Prostate gland (tissue), 2 donors: ENCODE data around the gene TMEM107. TPM values are rescaled to one million over a fixed set of nuclear protein-coding genes. Genes with fewer than 3 reads are reported as not detected.
A peak's percentile ranks its signal among the peaks of the same experiment; 100 is the strongest.

Experiments used
- DNase-seq: peaks from one replicate; pipeline ENCODE4 v3.0.0-alpha.2; 2019; ENCODE audit warnings: low spot score
- H3K27ac ChIP-seq, 2 donors: fragments of 200-600 bp; sonication (generic); 2 replicates each; pipeline ENCODE4 v1.5.1; 2017 to 2019
- H3K27me3 ChIP-seq: fragments of 200-600 bp; sonication (generic); replicated peaks from 2 replicates; pipeline ENCODE4 v1.5.1; 2019; ENCODE audit not compliant: insufficient read depth
- H3K36me3 ChIP-seq, 2 donors: fragments of 200-600 bp; sonication (generic); 1 replicate in 1 of 2; 2 replicates in 1 of 2; pipeline versions ENCODE4 v1.5.1 to v1.8.1; 2017 to 2019
- H3K4me1 ChIP-seq: fragments of 200-600 bp; sonication (generic); replicated peaks from 2 replicates; pipeline ENCODE4 v1.5.1; 2019
- H3K4me3 ChIP-seq, 2 donors: fragments of 200-600 bp; sonication (generic); 2 replicates each; pipeline ENCODE4 v1.5.1; 2017 to 2019
- H3K9me3 ChIP-seq: fragments of 200-600 bp; sonication (generic); 2 replicates; pipeline ENCODE4 v1.5.1; 2017
- POLR2A ChIP-seq: fragments of 450-650 bp; IDR thresholded peaks from one replicate; pipeline ENCODE4 v1.6.1; 2016; ENCODE audit warnings: antibody characterized with exemption, mild to moderate bottlenecking
- POLR2AphosphoS5 ChIP-seq: sonication (generic); formaldehyde crosslinking; IDR thresholded peaks from one replicate; pipeline ENCODE4 v1.6.1; 2017; ENCODE audit warnings: antibody characterized with exemption
- WGBS: methylation state at CpG from one replicate; pipeline ENCODE4 v1.1.5; 2018; 5-methylcytosine and 5-hydroxymethylcytosine counted together
- intact Hi-C: fragments of 100-400 bp; cut with DNase I; formaldehyde crosslinking; loops from one replicate; pipeline ENCODE4 v1.14.2; 2022
- total RNA-seq, 2 donors: library from RNA; depleted of rRNA; stranded (reverse); fragments of >200 nt; gene quantifications; one replicate each; pipeline ENCODE4 v1.1.0, GENCODE V29; 2016
- TF ChIP-seq, protein P1 (sequence below), 4 experiments: fragments of 200-600 bp in 2 of 4; fragments of 450-650 bp in 2 of 4; sonication (generic) in 2 of 4; IDR thresholded peaks; 1 replicate in 3 of 4; 2 replicates in 1 of 4; pipeline ENCODE4 v1.5.1; 2016 to 2019; ENCODE audit warnings: antibody characterized with exemption in 4 of 4, mild to moderate bottlenecking in 2 of 4, moderate library complexity in 2 of 4

Gene TMEM107
- total RNA-seq, 2 donors from 2014 or later: 8.6 to 13.9 TPM

DNA sequence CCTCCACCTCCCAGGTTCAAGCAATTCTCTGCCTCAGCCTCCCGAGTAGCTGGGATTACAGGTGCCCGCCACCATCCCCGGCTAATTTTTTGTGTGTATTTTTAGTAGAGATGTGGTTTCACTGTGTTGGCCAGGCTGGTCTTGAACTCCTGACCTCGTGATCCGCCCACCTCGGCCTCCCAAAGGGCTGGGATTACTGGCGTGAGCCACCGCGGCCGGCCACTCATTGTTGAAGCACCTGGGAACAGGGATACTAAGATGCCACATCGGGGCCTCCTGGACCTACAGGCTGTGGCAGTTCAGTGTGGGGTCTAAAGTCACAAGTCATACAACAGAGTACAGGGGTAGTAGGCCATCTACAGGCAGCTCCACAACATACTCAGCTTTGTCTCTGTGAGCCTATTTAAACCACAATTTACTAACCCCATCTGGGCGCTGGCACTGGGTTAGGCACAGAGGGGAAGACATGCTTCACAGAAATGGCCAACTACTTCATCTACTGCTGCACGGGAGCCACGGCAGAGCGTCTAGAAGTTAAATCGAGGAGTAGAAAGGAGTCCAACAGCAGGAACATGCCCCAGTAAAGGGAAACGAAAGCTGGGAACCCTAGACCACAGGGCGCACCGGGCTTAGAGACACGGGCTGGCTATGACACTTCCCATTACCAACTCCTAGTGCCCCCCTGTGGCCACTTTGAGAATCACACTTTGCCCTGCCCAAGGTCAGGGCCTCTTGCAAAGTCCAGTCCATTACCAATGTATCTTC, 17.7 kb downstream of the TMEM107 start:
- H3K27ac ChIP-seq: peak overlapping the region; percentile 100
- no peak overlapping the region for H3K4me3 ChIP-seq
- intact Hi-C loops: loop anchor here (10.0 kb wide), 1 partner anchor 314 kb away; no protein-coding TSS in a partner anchor
- H3K36me3 ChIP-seq: peaks cover 0 to 8% of the 10 kb centered on the region in 2 donors
- 51% methylated on average over 20 of the region's 20 CpGs for WGBS
- TF ChIP-seq POLR2A (no peak), POLR2AphosphoS5 (peak; percentile 83)
- TF ChIP-seq, protein P1, sequence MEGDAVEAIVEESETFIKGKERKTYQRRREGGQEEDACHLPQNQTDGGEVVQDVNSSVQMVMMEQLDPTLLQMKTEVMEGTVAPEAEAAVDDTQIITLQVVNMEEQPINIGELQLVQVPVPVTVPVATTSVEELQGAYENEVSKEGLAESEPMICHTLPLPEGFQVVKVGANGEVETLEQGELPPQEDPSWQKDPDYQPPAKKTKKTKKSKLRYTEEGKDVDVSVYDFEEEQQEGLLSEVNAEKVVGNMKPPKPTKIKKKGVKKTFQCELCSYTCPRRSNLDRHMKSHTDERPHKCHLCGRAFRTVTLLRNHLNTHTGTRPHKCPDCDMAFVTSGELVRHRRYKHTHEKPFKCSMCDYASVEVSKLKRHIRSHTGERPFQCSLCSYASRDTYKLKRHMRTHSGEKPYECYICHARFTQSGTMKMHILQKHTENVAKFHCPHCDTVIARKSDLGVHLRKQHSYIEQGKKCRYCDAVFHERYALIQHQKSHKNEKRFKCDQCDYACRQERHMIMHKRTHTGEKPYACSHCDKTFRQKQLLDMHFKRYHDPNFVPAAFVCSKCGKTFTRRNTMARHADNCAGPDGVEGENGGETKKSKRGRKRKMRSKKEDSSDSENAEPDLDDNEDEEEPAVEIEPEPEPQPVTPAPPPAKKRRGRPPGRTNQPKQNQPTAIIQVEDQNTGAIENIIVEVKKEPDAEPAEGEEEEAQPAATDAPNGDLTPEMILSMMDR (IDR thresholded peaks at IDR 0.05): peak; percentile 80 to 98 (median 96)
- peak; percentile 90 for DNase-seq
- H3K27me3 ChIP-seq: no peaks in the 10 kb centered on the region
- no peaks in the 10 kb centered on the region for H3K9me3 ChIP-seq
- H3K4me1 ChIP-seq: peaks cover 21% of the 10 kb centered on the region

DNA sequence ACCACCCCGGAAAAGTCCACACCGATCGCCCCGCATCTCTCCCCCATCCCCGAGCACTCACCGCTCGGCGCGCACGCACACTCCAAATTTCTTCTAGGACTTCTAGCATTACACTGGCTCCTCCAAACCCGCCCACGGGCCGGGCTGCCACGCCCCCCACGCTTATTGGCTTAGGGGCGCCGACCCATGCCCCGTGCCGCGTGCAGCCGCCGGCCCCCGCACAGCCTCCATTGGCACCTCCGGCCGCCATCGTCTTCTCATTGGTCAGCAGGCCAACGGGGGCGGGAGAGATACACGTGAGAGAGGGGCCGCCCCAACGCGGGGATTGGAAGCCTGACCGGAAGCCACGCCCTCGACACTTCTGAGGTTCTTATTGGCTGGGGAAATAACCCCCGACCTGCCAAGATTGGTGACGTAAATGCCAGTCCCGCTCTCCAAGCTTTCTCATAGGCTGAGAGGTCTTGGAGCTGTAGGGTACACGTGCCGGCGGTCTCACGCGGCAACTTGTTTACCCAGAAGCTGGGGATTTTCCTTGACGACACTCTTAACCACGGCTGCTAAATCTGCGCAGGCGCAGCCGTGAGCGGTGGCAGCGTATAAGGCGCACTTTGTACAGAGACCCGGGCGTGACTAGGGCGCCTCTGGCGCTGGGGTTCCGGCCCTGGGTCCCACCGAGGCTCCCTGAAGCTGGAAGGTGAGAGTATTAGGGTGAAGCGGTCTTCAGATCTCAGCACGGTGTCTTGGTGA, 19.8 kb downstream of the TMEM107 start:
- peaks cover 25% of the 10 kb centered on the region for H3K4me1 ChIP-seq
- peak; percentile 100 for DNase-seq
- under 1% methylated on average over 50 of the region's 59 CpGs for WGBS
- peaks cover 0 to 8% of the 10 kb centered on the region in 2 donors for H3K36me3 ChIP-seq
- intact Hi-C loops: loop anchor here (10.0 kb wide), 1 partner anchor 312 kb away; no protein-coding TSS in a partner anchor
- H3K4me3 ChIP-seq: peak overlapping the region; percentile 71 to 95
- H3K27ac ChIP-seq: peak overlapping the region; percentile 100
- no peaks in the 10 kb centered on the region for H3K27me3 ChIP-seq
- TF ChIP-seq POLR2A (peak; percentile 100), POLR2AphosphoS5 (peak; percentile 99)
- TF ChIP-seq, protein P1 (IDR thresholded peaks at IDR 0.05): peak in 1 of 4 experiments; percentile 40
- no peaks in the 10 kb centered on the region for H3K9me3 ChIP-seq

DNA sequence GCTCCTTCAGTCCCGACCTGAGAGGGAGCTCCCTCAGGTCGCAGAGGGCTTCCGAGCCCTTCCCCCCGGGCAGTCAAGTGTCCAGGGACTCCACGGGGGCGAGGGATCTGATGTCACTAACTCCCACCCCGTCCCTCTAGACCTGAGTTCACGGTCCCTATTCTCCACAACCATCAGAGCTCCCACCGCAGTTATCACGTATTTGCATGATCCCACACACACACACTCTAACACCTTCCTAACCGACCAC, 20.3 kb downstream of the TMEM107 start:
- H3K27me3 ChIP-seq: no peaks in the 10 kb centered on the region
- no peak for DNase-seq
- H3K9me3 ChIP-seq: no peaks in the 10 kb centered on the region
- TF ChIP-seq POLR2A (no peak), POLR2AphosphoS5 (no peak)
- TF ChIP-seq, protein P1 (IDR thresholded peaks at IDR 0.05): no peak
- peak overlapping the region; percentile 100 for H3K27ac ChIP-seq
- H3K36me3 ChIP-seq: peaks cover 0 to 8% of the 10 kb centered on the region in 2 donors
- H3K4me3 ChIP-seq: peak overlapping the region; percentile 71 to 95
- intact Hi-C loops: loop anchor here (10.0 kb wide), 1 partner anchor 311 kb away; no protein-coding TSS in a partner anchor
- peaks cover 20% of the 10 kb centered on the region for H3K4me1 ChIP-seq
- 0% methylated on average over 11 of the region's 11 CpGs for WGBS

DNA sequence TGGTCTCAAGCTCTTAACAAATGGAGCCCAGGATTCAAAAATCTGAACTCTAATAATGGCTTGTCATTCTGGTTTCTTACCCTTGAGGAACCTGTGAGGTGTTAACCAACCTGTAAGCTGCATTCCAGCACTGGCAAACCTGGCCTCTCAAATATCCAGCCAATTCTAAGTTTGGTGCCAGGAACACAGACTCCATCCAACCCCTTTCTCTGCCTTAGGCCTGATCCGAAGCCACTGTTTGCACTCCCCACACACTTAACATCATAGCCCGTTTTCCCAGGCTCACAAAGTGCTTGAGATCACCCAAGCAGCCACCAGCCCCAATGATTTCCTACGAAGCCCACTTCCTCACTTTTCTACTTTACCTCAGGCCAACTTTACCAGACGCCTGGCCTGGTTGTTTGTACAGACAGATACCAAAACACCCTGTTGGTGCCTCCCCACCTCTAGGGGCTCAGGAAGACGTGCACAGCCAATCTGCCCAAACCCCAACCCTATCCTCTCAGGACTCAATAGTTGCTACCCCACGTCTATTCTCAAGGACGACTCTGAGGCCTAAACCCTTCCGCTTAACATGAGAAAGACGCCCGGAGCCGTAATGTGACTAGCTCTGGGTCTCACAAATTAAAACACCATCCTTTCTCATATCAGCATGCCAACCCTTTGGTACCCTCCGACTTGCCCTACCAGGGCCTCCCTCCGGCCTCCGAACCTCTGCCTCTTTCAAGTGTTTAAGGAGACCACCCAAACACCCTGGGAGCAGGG, 20.8 kb downstream of the TMEM107 start:
- DNase-seq: peak; percentile 72
- Histone ChIP-seq H3K4me3 (peak overlapping the region; percentile 71 to 95), H3K27me3 (no peaks in the 10 kb centered on the region), H3K36me3 (peaks cover 0 to 12% of the 10 kb centered on the region in 2 donors), H3K4me1 (peaks cover 22% of the 10 kb centered on the region), H3K9me3 (no peaks in the 10 kb centered on the region), H3K27ac (peak overlapping the region; percentile 100)
- TF ChIP-seq POLR2AphosphoS5 (peak; percentile 56), POLR2A (peak; percentile 29)
- TF ChIP-seq, protein P1 (IDR thresholded peaks at IDR 0.05): peak in 1 of 4 experiments; percentile 10
- intact Hi-C loops: loop anchor here (10.0 kb wide), 1 partner anchor 311 kb away; no protein-coding TSS in a partner anchor
- 9% methylated on average over 14 of the region's 14 CpGs for WGBS
